B cell (primary cell): ENCODE data around the gene CHCHD2. TPM values are rescaled to one million over a fixed set of nuclear protein-coding genes. Genes with fewer than 3 reads are reported as not detected.

Source experiments
- ATAC-seq: fragments of 200-7000 bp; cut with Tn5 transposase; one replicate; pipeline ENCODE4 v1.10.0; 2021; ENCODE audit warnings: low read depth, mild to moderate bottlenecking, moderate number of reproducible peaks, moderate library complexity
- CTCF ChIA-PET: fragments of 350-600 bp; sonication (Branson Sonifier 250); formaldehyde crosslinking; loops from one replicate; lab custom pipeline; 2021; ENCODE audit warnings: antibody characterized with exemption, inconsistent platforms; lab: Charles Lee
- POLR2A ChIA-PET: fragments of 350-600 bp; sonication (Branson Sonifier 250); formaldehyde crosslinking; loops from one replicate; lab custom pipeline; 2021; ENCODE audit warnings: antibody characterized with exemption; lab: Charles Lee
- DNase-seq: peaks from one replicate; pipeline ENCODE4 v3.0.0; 2013
- H2AFZ ChIP-seq: 2 replicates; pipeline ENCODE4 v1.6.1; 2012; ENCODE audit warnings: mild to moderate bottlenecking, low read depth, low read length; ENCODE audit not compliant: insufficient read depth, poor library complexity, severe bottlenecking
- H3K27ac ChIP-seq, 2 donors: 1 replicate in 1 of 2; 2 replicates in 1 of 2; pipeline ENCODE4 v1.5.1; 2012 to 2013; ENCODE audit warnings: low read length in 2 of 2, mild to moderate bottlenecking in 2 of 2, moderate library complexity in 1 of 2
- H3K27me3 ChIP-seq, 4 experiments: fragments of 200-600 bp in 1 of 4; sonication (generic) in 1 of 4; replicated peaks in 1 of 4; 1 replicate in 2 of 4; 2 replicates in 2 of 4; pipeline versions ENCODE4 v1.6.1 to v1.7.0; 2013 to 2016; ENCODE audit warnings: low read length in 3 of 4, mild to moderate bottlenecking in 2 of 4, mixed read lengths in 1 of 4, moderate library complexity in 1 of 4; ENCODE audit not compliant: insufficient read depth in 4 of 4, control insufficient read depth in 3 of 4; ENCODE audit errors: control extremely low read depth in 1 of 4
- H3K36me3 ChIP-seq, 2 experiments: replicated peaks in 1 of 2; 1 replicate in 1 of 2; 2 replicates in 1 of 2; pipeline versions ENCODE4 v1.6.1 to v1.7.1; 2013; ENCODE audit warnings: low read length in 1 of 2; ENCODE audit not compliant: insufficient read depth in 2 of 2, control insufficient read depth in 1 of 2; ENCODE audit errors: control extremely low read depth in 1 of 2, extremely low read depth in 1 of 2
- H3K4me1 ChIP-seq, 2 donors: fragments of 200-600 bp in 1 of 2; sonication (generic) in 1 of 2; 1 replicate in 1 of 2; 2 replicates in 1 of 2; pipeline versions ENCODE4 v1.5.1 to v1.6.1; 2013 to 2017; ENCODE audit warnings: low read length in 2 of 2; ENCODE audit not compliant: control insufficient read depth in 2 of 2, insufficient read depth in 2 of 2
- H3K4me2 ChIP-seq: replicated peaks from 2 replicates; pipeline ENCODE3; 2012; ENCODE audit warnings: mild to moderate bottlenecking, low read depth, low read length; ENCODE audit not compliant: poor library complexity, severe bottlenecking
- H3K4me3 ChIP-seq, 5 experiments: fragments of 200-600 bp in 1 of 5; sonication (generic) in 1 of 5; 1 replicate in 3 of 5; 2 replicates in 2 of 5; pipeline versions ENCODE4 v1.5.1 to v1.7.0; 2011 to 2016; ENCODE audit warnings: low read length in 4 of 5, mild to moderate bottlenecking in 4 of 5, low read depth in 2 of 5, control low read depth in 1 of 5, moderate library complexity in 1 of 5; ENCODE audit not compliant: insufficient read depth in 1 of 5; ENCODE audit errors: control extremely low read depth in 1 of 5, extremely low read depth in 1 of 5
- H3K79me2 ChIP-seq: fragments of 200-600 bp; sonication (generic); one replicate; pipeline ENCODE4 v1.6.0; 2016; ENCODE audit warnings: low read length; ENCODE audit not compliant: control insufficient read depth, insufficient read depth
- H3K9ac ChIP-seq: fragments of 200-600 bp; sonication (generic); 2 replicates; pipeline ENCODE4 v1.6.1; 2017; ENCODE audit warnings: mild to moderate bottlenecking, low read length, moderate library complexity
- H3K9me3 ChIP-seq, 3 donors: one replicate each; pipeline versions ENCODE4 v1.6.1 to v1.7.1; 2013; ENCODE audit warnings: low read length in 2 of 3; ENCODE audit not compliant: control insufficient read depth in 2 of 3, insufficient read depth in 1 of 3; ENCODE audit errors: control extremely low read depth in 1 of 3
- H4K20me1 ChIP-seq: 2 replicates; pipeline ENCODE4 v1.6.0; 2012; ENCODE audit warnings: mild to moderate bottlenecking, low read length; ENCODE audit not compliant: insufficient read depth, control insufficient read depth, poor library complexity, severe bottlenecking
- H3K27ac Mint-ChIP-seq: one replicate; pipeline ENCODE4 v1.8.0; 2021; ENCODE audit warnings: mixed read lengths
- H3K27me3 Mint-ChIP-seq: one replicate; pipeline ENCODE4 v1.8.0; 2021; ENCODE audit warnings: mixed read lengths
- H3K4me1 Mint-ChIP-seq: one replicate; pipeline ENCODE4 v1.8.0; 2021; ENCODE audit warnings: mixed read lengths
- H3K4me3 Mint-ChIP-seq: one replicate; pipeline ENCODE4 v1.8.0; 2021; ENCODE audit warnings: mixed read lengths
- H3K9me3 Mint-ChIP-seq: one replicate; pipeline ENCODE4 v1.8.0; 2022; ENCODE audit warnings: mixed read lengths; ENCODE audit not compliant: insufficient read depth
- EZH2 ChIP-seq: IDR thresholded peaks from 2 replicates; pipeline ENCODE4 v1.6.1; 2012; ENCODE audit warnings: borderline replicate concordance, low read depth, mild to moderate bottlenecking, moderate library complexity, low read length; ENCODE audit not compliant: insufficient read depth, poor library complexity, severe bottlenecking
- WGBS: methylation state at CpG from one replicate; pipeline ENCODE4 v1.1.5; 2013; ENCODE audit warnings: missing lambda C conversion rate; ENCODE audit not compliant: insufficient coverage; 5-methylcytosine and 5-hydroxymethylcytosine counted together
- intact Hi-C: fragments of 100-400 bp; cut with micrococcal nuclease; formaldehyde crosslinking; loops from one replicate; pipeline ENCODE4 v1.10.0; 2022
- polyA plus RNA-seq: library from polyadenylated mRNA; depleted of rRNA; stranded (reverse); fragments of >200 nt; gene quantifications from 2 replicates; pipeline ENCODE4 v1.2.3, GENCODE V29; 2012
- total RNA-seq, 2 donors: library from RNA; stranded (reverse); fragments of 120-200 nt in 1 of 2; gene quantifications; 1 replicate in 1 of 2; 2 replicates in 1 of 2; pipeline versions ENCODE4 v1.2.3 to v1.2.4, GENCODE V29; 2013 to 2022
- TF ChIP-seq, protein P1 (sequence below): fragments of 200-600 bp; IDR thresholded peaks from one replicate; pipeline ENCODE4 v1.8.0; 2022; ENCODE audit warnings: antibody characterized with exemption, mild to moderate bottlenecking

Gene CHCHD2
- total and polyA plus RNA-seq, 2 donors (not counting 1 experiment from before 2014, with no cell fraction given): 166 to 286 TPM

DNA sequence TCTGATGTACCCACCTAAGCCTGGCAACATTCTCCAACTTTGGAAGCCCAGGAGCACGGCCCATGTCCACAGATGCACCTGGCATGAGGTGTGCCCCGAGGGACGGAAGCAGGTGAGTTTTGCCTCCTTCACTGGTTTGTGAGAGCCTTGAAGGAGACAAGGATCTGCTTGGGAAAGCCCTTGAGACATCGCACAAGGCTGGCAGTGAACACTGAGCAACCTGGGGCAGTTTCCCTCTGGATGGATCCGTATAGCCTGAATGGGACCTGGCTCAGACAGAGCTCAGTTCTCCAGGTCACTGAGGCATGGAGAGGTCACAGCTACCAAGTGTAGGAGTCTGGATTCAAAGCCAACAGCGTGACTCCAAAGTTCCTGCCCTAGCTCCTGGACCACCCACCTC is 18.7 kb upstream of the CHCHD2 start:
- H3K4me2 ChIP-seq: no peak overlapping the region
- intact Hi-C loops: no loop called here
- no peaks in the 10 kb centered on the region for H3K9me3 ChIP-seq
- no peak overlapping the region for H3K9ac ChIP-seq
- no peaks in the 10 kb centered on the region for H3K79me2 ChIP-seq
- ChIA-PET POLR2A (no interaction called here), CTCF (no interaction called here)
- no peaks in the 10 kb centered on the region for H3K4me1 ChIP-seq
- peaks cover 7% of the 10 kb centered on the region for H3K27me3 Mint-ChIP-seq
- H2AFZ ChIP-seq: no peak overlapping the region
- no peak overlapping the region for H3K4me3 ChIP-seq
- DNase-seq: no peak
- no peak overlapping the region for H3K27ac ChIP-seq
- WGBS: 86% methylated on average over 5 of the region's 6 CpGs
- no peaks in the 10 kb centered on the region for H3K27me3 ChIP-seq
- no peaks in the 10 kb centered on the region for H3K36me3 ChIP-seq
- no peaks in the 10 kb centered on the region for H3K4me1 Mint-ChIP-seq
- no peaks in the 10 kb centered on the region for H3K9me3 Mint-ChIP-seq
- H3K4me3 Mint-ChIP-seq: no peak overlapping the region
- H4K20me1 ChIP-seq: no peaks in the 10 kb centered on the region
- ATAC-seq: no peak
- TF ChIP-seq EZH2: no peak
- TF ChIP-seq, protein P1, sequence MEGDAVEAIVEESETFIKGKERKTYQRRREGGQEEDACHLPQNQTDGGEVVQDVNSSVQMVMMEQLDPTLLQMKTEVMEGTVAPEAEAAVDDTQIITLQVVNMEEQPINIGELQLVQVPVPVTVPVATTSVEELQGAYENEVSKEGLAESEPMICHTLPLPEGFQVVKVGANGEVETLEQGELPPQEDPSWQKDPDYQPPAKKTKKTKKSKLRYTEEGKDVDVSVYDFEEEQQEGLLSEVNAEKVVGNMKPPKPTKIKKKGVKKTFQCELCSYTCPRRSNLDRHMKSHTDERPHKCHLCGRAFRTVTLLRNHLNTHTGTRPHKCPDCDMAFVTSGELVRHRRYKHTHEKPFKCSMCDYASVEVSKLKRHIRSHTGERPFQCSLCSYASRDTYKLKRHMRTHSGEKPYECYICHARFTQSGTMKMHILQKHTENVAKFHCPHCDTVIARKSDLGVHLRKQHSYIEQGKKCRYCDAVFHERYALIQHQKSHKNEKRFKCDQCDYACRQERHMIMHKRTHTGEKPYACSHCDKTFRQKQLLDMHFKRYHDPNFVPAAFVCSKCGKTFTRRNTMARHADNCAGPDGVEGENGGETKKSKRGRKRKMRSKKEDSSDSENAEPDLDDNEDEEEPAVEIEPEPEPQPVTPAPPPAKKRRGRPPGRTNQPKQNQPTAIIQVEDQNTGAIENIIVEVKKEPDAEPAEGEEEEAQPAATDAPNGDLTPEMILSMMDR: no peak
- no peak overlapping the region for H3K27ac Mint-ChIP-seq

- Histone ChIP-seq H2AFZ (no peak overlapping the region), H3K4me2 (no peak overlapping the region), H3K36me3 (no peaks in the 10 kb centered on the region), H3K9me3 (peaks cover 0 to 6% (median 0%) of the 10 kb centered on the region in 3 donors), H3K27me3 (peaks cover 0 to 7% (median 1%) of the 10 kb centered on the region in 4 experiments), H3K9ac (no peak overlapping the region), H3K27ac (no peak overlapping the region), H3K79me2 (no peaks in the 10 kb centered on the region), H3K4me1 (no peaks in the 10 kb centered on the region), H4K20me1 (no peaks in the 10 kb centered on the region), H3K4me3 (no peak overlapping the region)
- ATAC-seq (no peak), DNase-seq (no peak)
- Mint-ChIP-seq H3K4me1 (no peaks in the 10 kb centered on the region), H3K4me3 (no peak overlapping the region), H3K9me3 (no peaks in the 10 kb centered on the region), H3K27me3 (peaks cover 28% of the 10 kb centered on the region), H3K27ac (no peak overlapping the region)
- CTCF ChIA-PET: no interaction called here
- intact Hi-C loops: no loop called here
- WGBS: 100% methylated on average over 1 of the region's 6 CpGs
- POLR2A ChIA-PET: no interaction called here
- TF ChIP-seq, protein P1: no peak
- TF ChIP-seq EZH2: no peak
Observed at GRCh38 chr7:56121440-56121839, 15.2 kb upstream of the CHCHD2 start.
